IPS-18a (cell line): ENCODE data around the gene ATMIN.
A peak's percentile ranks its signal among the peaks of the same experiment; 100 is the strongest.

ENCODE experiments used
- H3K27ac ChIP-seq: one replicate; pipeline ENCODE4 v1.5.1; 2013; ENCODE audit warnings: low read length
- H3K27me3 ChIP-seq: one replicate; pipeline ENCODE4 v1.6.1; 2013; ENCODE audit warnings: mild to moderate bottlenecking, low read length; ENCODE audit not compliant: control insufficient read depth, insufficient read depth
- H3K36me3 ChIP-seq: one replicate; pipeline ENCODE4 v1.6.1; 2013; ENCODE audit warnings: low read depth, low read length; ENCODE audit not compliant: control insufficient read depth
- H3K4me1 ChIP-seq: one replicate; pipeline ENCODE4 v1.6.1; 2013; ENCODE audit warnings: low read depth, low read length; ENCODE audit not compliant: control insufficient read depth
- H3K4me3 ChIP-seq: one replicate; pipeline ENCODE4 v1.5.1; 2013; ENCODE audit warnings: low read length
- H3K9ac ChIP-seq: one replicate; pipeline ENCODE4 v1.6.1; 2013; ENCODE audit warnings: mild to moderate bottlenecking, low read length, moderate library complexity
- H3K9me3 ChIP-seq: one replicate; pipeline ENCODE4 v1.6.1; 2013; ENCODE audit warnings: low read depth, low read length; ENCODE audit not compliant: control insufficient read depth

The ATMIN gene

DNA sequence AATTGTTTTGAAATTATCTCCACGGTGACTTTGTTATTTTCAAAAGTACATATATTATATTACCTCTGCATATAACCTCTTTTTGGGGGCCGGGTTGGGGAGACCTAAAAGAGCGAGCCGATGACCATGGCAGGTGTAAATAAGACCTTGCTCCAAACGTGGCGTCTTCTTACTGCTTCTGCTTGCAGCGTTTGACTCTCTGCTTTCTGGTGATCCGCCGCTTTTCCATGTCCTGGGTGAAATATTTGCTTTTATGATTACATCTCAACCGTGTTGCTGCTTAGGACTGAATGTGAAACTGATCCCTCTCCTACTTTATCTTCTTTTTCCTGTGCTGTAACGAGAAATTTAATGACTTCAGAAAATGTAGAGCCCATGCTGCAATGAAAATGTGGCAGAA, 18.1 kb downstream of the ATMIN start:
- Histone ChIP-seq H3K9ac (no peak overlapping the region), H3K36me3 (no peaks in the 10 kb centered on the region), H3K27me3 (no peaks in the 10 kb centered on the region), H3K9me3 (peaks cover 4% of the 10 kb centered on the region), H3K27ac (no peak overlapping the region), H3K4me3 (no peak overlapping the region), H3K4me1 (no peaks in the 10 kb centered on the region)

DNA sequence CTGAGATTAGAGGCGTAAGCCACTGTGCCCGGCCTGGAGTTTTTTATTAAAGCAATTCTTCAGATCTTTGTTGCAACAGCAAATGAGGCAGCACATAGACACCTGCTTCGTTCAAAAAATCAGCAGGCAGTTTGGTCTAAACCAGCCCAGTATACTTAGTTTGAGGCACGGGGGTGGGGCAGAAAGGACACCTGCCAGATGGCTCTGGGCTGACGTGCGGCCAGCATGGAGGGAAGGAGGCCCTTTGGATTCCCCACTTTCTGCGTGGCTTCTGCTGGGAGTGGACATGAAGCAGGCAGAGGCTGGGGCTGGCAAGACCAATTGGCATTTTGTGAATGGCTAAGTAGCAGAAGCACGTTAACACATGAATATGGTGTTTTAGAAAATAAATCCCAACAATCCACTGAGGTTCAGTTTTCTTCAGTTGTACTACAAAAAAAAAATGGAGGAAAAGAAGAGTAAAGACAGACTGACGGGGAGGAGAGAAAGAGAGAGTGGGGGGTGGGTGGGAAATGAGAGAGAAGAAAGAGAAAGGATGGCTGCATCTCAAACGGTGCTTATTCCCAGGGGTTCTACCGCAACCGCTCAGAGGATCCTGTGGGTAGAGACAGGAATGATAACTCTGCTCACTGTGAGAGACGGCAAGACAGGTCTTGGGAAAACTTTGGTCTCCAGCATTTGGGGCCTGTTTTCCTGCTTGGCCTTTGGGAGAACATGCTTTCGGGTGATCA, 25.1 kb downstream of the ATMIN start:
- H3K9ac ChIP-seq: no peak overlapping the region
- H3K27ac ChIP-seq: no peak overlapping the region
- H3K4me3 ChIP-seq: no peak overlapping the region
- no peaks in the 10 kb centered on the region for H3K27me3 ChIP-seq
- H3K36me3 ChIP-seq: no peaks in the 10 kb centered on the region
- H3K9me3 ChIP-seq: no peaks in the 10 kb centered on the region
- H3K4me1 ChIP-seq: peaks cover 13% of the 10 kb centered on the region

DNA sequence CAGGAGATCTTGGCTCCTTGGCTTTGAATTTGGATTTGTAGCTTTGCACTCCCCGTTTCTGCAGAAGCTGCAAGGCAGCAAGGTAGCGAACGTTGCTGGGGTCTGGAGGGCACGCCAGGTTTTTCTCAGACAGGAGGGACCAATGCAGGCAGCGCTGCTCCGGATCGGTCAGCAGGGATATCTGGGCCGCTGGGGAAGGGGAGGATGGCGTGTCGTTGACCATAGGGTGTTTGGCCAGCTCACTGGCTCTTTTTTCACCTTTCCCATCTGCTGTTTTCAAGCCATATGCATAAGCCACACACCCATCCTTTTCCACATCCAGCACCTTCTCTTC, 25.6 kb downstream of the ATMIN start:
- peaks cover 13% of the 10 kb centered on the region for H3K4me1 ChIP-seq
- no peak overlapping the region for H3K27ac ChIP-seq
- no peaks in the 10 kb centered on the region for H3K27me3 ChIP-seq
- H3K9me3 ChIP-seq: no peaks in the 10 kb centered on the region
- H3K4me3 ChIP-seq: no peak overlapping the region
- H3K36me3 ChIP-seq: no peaks in the 10 kb centered on the region
- H3K9ac ChIP-seq: no peak overlapping the region

DNA sequence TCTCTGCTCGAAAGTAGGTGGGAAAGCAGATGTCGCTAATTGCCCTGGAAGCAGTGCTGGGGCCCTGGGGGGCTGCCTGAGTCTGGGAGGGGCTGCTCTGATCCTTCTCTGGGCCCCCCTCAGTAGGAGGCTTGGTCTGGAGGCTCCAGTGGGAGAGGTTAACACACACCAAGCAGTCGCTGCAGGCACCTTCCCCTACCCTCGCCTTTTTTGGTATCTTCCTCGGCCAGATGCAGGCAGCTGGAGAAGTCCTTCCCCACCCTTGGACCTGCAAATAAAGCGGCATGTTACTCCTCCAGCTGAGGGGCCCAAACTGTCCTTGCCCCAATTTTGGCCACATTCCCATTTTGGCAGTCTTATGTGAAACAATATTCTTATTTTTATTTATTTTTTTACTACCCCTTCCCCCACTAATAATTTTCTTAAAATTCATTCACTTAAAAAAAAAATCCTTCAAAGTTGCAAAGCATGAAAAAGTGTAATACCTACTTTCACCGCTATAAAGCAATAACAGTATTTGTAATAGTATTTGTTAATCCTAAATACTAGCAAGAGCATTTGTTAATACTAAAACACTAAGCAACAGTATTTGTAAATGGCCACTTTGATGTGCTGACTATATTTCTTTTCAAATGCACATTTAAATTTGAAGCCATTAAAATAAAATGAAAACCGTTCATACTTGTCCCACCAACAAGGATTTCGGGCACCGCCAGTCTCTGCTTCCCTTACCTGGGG, 26.4 kb downstream of the ATMIN start:
- H3K27ac ChIP-seq: no peak overlapping the region
- H3K9me3 ChIP-seq: no peaks in the 10 kb centered on the region
- no peak overlapping the region for H3K9ac ChIP-seq
- no peaks in the 10 kb centered on the region for H3K36me3 ChIP-seq
- no peaks in the 10 kb centered on the region for H3K27me3 ChIP-seq
- no peak overlapping the region for H3K4me3 ChIP-seq
- peaks cover 13% of the 10 kb centered on the region for H3K4me1 ChIP-seq

DNA sequence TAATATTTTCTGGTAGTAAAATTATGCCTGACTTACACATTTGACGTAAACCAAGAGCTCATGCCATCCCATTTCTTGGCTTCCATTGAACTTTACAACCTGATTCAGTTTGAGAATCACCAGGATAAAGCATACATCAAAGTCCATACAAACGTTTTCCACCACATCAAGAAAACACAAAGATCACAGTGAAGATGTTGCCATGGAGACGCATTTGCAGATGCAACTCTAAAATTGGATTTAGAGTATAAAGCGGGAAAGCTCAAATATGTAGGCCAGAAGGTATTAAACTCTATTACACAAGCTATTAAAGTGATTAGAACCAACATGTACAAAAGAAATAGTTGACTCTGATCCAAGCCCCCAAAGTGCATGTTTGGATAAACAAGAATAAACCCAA, 31.0 kb downstream of the ATMIN start:
- no peaks in the 10 kb centered on the region for H3K27me3 ChIP-seq
- no peak overlapping the region for H3K27ac ChIP-seq
- H3K9me3 ChIP-seq: no peaks in the 10 kb centered on the region
- no peak overlapping the region for H3K4me3 ChIP-seq
- H3K9ac ChIP-seq: no peak overlapping the region
- no peaks in the 10 kb centered on the region for H3K36me3 ChIP-seq
- H3K4me1 ChIP-seq: peaks cover 2% of the 10 kb centered on the region

DNA sequence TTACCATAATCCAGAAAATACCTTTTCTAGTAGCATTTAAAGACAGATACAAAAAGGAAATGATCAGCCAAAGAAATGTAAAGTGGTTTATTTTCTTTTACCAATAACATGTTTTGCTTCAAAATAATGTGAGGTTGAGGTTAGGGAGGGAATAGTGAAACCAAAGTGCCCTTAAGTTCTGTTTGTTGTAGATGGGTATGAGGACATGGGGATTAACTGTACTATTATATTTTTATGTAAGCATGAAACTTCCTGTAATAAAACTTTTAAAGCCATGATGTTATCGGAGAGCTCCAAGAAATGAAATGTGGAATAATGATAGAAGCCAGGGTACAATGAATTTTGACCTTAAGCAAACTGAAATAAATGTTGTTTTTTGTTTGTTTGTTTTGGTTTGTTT, 31.5 kb downstream of the ATMIN start:
- no peak overlapping the region for H3K9ac ChIP-seq
- no peak overlapping the region for H3K27ac ChIP-seq
- H3K27me3 ChIP-seq: no peaks in the 10 kb centered on the region
- H3K4me1 ChIP-seq: no peaks in the 10 kb centered on the region
- no peaks in the 10 kb centered on the region for H3K36me3 ChIP-seq
- H3K4me3 ChIP-seq: no peak overlapping the region
- no peaks in the 10 kb centered on the region for H3K9me3 ChIP-seq

DNA sequence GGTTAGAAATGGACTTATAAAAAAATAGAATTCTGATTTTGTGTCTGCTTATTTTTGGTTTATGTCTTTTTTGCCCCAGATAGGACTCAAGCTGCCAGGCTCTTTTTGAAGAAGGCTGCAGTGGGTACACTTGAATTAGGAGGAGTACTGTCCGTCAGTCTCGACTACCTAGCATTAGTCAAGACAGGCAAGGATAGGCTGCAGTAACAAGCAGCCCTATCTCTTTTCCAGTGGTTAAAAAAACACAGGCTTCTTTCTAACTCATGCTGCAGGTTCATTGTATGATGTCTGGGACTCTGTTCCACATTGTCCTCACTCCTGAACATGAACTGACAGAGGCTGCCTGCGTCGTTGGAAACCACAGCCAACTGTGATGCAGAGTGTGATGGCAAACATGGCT, 33.4 kb downstream of the ATMIN start:
- Histone ChIP-seq H3K9ac (no peak overlapping the region), H3K27me3 (no peaks in the 10 kb centered on the region), H3K27ac (no peak overlapping the region), H3K4me3 (no peak overlapping the region), H3K4me1 (no peaks in the 10 kb centered on the region), H3K9me3 (no peaks in the 10 kb centered on the region), H3K36me3 (no peaks in the 10 kb centered on the region)

DNA sequence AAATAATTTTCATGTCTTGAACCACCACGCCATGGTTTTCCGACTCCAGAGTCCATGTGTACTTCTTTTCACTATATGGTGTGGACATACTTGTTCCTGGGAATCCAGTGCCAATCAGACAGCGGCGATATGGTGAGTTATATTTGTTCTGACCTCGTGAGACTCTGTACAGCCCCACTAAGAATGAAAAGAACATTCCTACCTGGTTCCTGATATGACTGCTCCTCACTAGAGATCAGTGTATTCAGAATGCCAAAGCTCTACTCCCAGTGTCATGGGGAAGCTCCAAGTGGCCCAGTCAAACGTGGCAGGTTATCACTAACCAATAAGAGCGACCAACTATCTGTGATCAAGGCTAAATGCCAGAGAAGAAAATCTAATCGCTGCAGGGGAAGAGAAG, 35.3 kb downstream of the ATMIN start:
- no peak overlapping the region for H3K9ac ChIP-seq
- no peaks in the 10 kb centered on the region for H3K4me1 ChIP-seq
- H3K27me3 ChIP-seq: peaks cover 3% of the 10 kb centered on the region
- H3K27ac ChIP-seq: no peak overlapping the region
- no peaks in the 10 kb centered on the region for H3K9me3 ChIP-seq
- no peaks in the 10 kb centered on the region for H3K36me3 ChIP-seq
- H3K4me3 ChIP-seq: no peak overlapping the region

DNA sequence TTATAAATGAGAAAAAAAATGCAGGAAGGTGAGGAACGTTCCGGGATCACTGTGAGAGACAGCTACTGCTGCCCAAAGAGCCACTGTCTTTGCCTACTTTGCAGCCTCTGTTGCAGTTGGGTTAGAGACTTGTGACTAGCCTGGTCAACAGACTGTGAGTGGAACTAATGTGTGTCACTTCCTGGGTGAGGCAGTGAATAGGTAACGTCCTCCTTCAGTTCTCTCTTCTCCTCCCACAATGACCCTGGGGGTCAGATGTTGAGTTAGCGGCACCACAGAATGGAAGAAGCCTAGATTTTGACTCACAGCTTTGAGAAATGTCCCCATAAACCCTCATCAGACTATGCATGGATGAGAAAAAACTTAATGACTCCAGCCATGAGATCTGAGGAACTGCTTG, 36.2 kb downstream of the ATMIN start:
- no peaks in the 10 kb centered on the region for H3K4me1 ChIP-seq
- H3K27ac ChIP-seq: no peak overlapping the region
- H3K36me3 ChIP-seq: no peaks in the 10 kb centered on the region
- no peak overlapping the region for H3K9ac ChIP-seq
- H3K9me3 ChIP-seq: no peaks in the 10 kb centered on the region
- H3K4me3 ChIP-seq: no peak overlapping the region
- peaks cover 7% of the 10 kb centered on the region for H3K27me3 ChIP-seq

DNA sequence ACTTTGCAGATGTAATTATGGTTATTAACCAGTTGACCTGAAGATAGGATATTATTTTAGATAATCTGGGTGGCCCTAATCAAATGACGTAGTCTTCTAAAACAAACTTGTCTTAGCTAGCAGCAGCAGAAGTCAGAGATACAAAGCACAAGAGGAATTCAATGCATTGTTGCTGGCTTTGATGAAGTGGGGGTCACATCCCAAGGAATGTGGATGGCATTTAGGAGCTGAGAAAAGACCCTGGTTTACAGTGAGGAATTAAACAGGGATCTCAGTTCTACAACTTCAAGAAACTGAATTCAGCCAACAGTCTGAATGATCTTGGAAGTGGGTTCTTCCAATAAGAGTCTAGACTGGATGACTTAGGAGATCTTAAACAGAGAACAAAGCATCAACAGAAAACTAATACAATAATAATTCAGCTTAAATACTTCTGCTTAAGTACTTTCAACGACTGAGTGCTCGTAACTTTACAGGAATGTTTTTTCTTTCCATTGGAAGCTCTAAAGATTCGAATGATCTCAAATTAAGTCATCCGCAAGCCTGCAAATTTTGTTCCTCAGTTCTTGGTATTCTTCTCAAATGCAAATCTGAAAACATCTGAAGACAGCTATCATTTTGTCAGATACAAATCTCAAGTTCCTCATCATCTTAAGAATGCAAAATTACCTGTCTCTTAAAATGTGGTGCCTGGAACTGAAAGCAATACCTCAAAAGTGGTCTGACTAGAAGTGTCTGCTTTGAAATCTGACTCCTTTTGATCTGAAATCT, 38.1 kb downstream of the ATMIN start:
- Histone ChIP-seq H3K9me3 (no peaks in the 10 kb centered on the region), H3K4me3 (no peak overlapping the region), H3K36me3 (no peaks in the 10 kb centered on the region), H3K27me3 (peaks cover 7% of the 10 kb centered on the region), H3K4me1 (no peaks in the 10 kb centered on the region), H3K9ac (no peak overlapping the region), H3K27ac (no peak overlapping the region)

DNA sequence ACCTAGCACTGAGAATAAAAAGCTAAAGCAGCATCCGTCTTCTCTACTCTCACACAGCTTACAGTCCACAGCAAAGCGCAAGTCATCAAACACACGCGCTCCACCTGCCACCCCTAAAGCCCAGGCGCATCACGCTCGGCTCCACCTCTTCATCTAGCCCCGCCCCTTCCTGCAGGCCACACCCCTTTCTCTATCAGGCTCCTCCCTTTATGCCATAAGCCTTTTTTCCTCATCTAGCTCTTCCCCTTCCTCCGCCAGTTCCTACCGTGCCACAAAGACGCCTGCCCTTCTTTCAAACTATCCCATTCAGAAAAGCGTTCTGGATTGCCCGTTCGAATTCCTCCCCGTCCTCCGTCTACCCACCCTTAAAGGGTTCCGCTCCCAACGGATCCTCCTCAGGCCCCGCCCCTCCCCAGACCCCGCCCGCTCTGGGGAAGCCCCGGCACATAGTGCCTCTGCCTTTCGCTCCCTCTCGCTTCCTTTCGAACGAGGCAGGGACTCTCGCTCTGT, 41.0 kb downstream of the ATMIN start:
- no peaks in the 10 kb centered on the region for H3K4me1 ChIP-seq
- no peaks in the 10 kb centered on the region for H3K9me3 ChIP-seq
- H3K4me3 ChIP-seq: peak overlapping the region; percentile 72
- H3K27me3 ChIP-seq: peaks cover 7% of the 10 kb centered on the region
- H3K9ac ChIP-seq: peak overlapping the region; percentile 85
- H3K27ac ChIP-seq: peak overlapping the region; percentile 8
- H3K36me3 ChIP-seq: no peaks in the 10 kb centered on the region
